Osteocyte (in vitro differentiated cells): ENCODE measurements around the gene CASD1. TPM values are rescaled to one million over a fixed set of nuclear protein-coding genes. Genes with fewer than 3 reads are reported as not detected.

Experiments used
- DNase-seq: peaks from one replicate; pipeline ENCODE4 v3.0.0; 2021; ENCODE audit warnings: mixed read lengths; ENCODE audit not compliant: unreplicated experiment; ENCODE audit errors: extremely low spot score
- H3K27ac Mint-ChIP-seq: one replicate; pipeline ENCODE4 v1.8.0; 2021; ENCODE audit warnings: mild to moderate bottlenecking, mixed read lengths; ENCODE audit not compliant: unreplicated experiment
- H3K27me3 Mint-ChIP-seq: one replicate; pipeline ENCODE4 v1.8.0; 2021; ENCODE audit warnings: mixed read lengths; ENCODE audit not compliant: unreplicated experiment
- H3K36me3 Mint-ChIP-seq: one replicate; pipeline ENCODE4 v1.8.0; 2021; ENCODE audit warnings: mixed read lengths; ENCODE audit not compliant: unreplicated experiment
- H3K4me1 Mint-ChIP-seq: one replicate; pipeline ENCODE4 v1.8.0; 2021; ENCODE audit warnings: mixed read lengths; ENCODE audit not compliant: unreplicated experiment
- H3K4me3 Mint-ChIP-seq: one replicate; pipeline ENCODE4 v1.8.0; 2021; ENCODE audit warnings: mild to moderate bottlenecking, moderate library complexity, mixed read lengths; ENCODE audit not compliant: unreplicated experiment
- H3K9me3 Mint-ChIP-seq: one replicate; pipeline ENCODE4 v1.8.0; 2021; ENCODE audit warnings: mixed read lengths; ENCODE audit not compliant: unreplicated experiment
- CTCF ChIP-seq: fragments of 200-600 bp; sonication (generic); IDR thresholded peaks from 2 replicates; pipeline ENCODE4 v1.5.0; 2021; ENCODE audit warnings: antibody characterized with exemption, mild to moderate bottlenecking, moderate library complexity
- total RNA-seq: library from RNA; stranded (reverse); gene quantifications from 2 replicates; pipeline ENCODE4 v1.2.1, GENCODE V29; 2021

CASD1 gene
- total RNA-seq, 1 donor from 2014 or later, result 15.9 TPM

DNA sequence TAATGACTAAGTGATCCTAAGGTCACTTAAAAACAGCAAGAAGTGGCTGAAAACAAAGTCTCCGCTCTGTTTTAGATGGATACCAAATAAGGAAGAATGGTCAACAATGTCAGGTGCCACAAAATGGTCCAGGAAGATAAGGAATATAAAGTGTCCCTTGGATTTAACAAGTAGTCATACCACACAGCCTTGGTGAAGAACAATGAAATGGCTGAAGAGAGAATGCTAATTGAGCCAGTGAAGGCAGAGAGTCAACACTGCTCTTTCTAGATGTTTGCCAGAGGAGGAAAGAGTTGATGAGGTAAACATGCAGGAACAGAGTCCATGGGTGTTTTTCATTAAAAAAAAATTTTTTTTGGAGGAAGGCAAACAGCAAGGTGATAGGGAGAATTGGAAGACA lies 2.1 kb upstream of the CASD1 start:
- Mint-ChIP-seq H3K36me3 (no peaks in the 10 kb centered on the region), H3K27me3 (peaks cover 2% of the 10 kb centered on the region), H3K9me3 (no peaks in the 10 kb centered on the region), H3K4me1 (peaks cover 21% of the 10 kb centered on the region), H3K4me3 (no peak overlapping the region), H3K27ac (no peak overlapping the region)
- no peak for TF ChIP-seq CTCF
- DNase-seq, result no peak

GRCh38 chr7:94507962-94508361 lies 1.6 kb upstream of the CASD1 start:
- no peaks in the 10 kb centered on the region for H3K36me3 Mint-ChIP-seq
- no peaks in the 10 kb centered on the region for H3K9me3 Mint-ChIP-seq
- H3K27me3 Mint-ChIP-seq, result peaks cover 2% of the 10 kb centered on the region
- no peak overlapping the region for H3K27ac Mint-ChIP-seq
- TF ChIP-seq CTCF, result no peak
- DNase-seq, result no peak
- H3K4me3 Mint-ChIP-seq, result no peak overlapping the region
- H3K4me1 Mint-ChIP-seq, result peaks cover 22% of the 10 kb centered on the region

DNA sequence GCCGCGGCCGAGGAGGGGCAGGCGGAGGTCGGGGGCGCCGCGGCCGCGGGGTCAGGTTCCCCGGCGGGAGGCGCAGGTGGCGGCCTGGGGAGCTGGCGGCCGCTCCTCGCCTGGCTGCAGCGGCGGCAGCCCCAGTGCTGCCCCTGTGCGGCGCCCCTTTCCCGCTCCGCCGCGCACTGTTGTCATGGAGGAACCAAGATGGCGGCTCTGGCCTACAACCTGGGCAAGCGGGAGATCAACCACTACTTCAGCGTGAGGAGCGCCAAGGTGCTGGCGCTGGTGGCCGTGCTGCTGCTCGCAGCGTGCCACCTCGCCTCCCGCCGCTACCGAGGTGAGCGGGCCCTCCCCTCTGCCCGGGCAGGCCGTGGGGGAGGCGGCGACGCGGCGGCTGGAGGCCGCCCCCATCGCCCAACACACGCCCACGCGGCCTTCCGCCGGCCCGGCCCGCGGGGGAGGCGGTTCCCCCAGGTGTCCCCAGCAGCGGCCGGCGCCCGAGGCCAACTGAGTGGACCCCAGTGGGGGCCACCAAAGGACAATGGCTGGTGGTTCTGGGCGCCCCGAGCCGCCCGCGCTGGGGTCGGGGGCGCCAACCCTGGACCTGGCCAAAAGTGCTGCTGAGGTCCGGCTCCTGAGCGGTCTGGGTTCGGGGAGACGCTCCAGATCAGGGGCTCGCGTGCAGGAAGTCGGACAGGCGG lies 425 bp downstream of the CASD1 start:
- Mint-ChIP-seq H3K27me3 (no peaks in the 10 kb centered on the region), H3K4me1 (peaks cover 29% of the 10 kb centered on the region), H3K36me3 (no peaks in the 10 kb centered on the region), H3K27ac (peak overlapping the region; percentile 72), H3K9me3 (no peaks in the 10 kb centered on the region), H3K4me3 (peak overlapping the region; percentile 74)
- DNase-seq, result peak; percentile 87
- peak; percentile 53 for TF ChIP-seq CTCF

- Mint-ChIP-seq H3K27ac (peak overlapping the region; percentile 72), H3K4me3 (peak overlapping the region; percentile 74), H3K27me3 (no peaks in the 10 kb centered on the region), H3K9me3 (no peaks in the 10 kb centered on the region), H3K4me1 (peaks cover 29% of the 10 kb centered on the region), H3K36me3 (no peaks in the 10 kb centered on the region)
- DNase-seq, result no peak
- no peak for TF ChIP-seq CTCF
Observed at GRCh38 chr7:94510582-94511496, 1.2 kb downstream of the CASD1 start.

DNA sequence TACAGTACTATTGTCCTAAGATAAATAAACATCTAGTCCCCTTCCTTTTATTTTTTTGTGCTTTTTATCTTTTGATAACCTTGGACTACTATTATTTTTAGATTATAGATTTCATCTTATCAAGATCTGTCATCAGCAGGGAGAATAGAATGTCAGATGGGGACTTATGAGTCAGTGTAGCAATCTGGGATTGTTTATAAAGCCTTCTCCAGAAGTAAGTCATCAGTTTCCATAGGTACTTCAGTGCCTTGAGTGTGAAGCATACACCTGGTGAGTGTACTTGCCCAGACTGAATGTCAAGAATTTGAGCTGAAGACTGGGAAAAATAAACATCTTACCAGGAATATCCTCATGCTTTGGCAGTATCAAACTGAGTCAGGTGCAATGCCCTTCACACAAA lies 2.1 kb downstream of the CASD1 start:
- Mint-ChIP-seq H3K9me3 (no peaks in the 10 kb centered on the region), H3K27ac (no peak overlapping the region), H3K27me3 (no peaks in the 10 kb centered on the region), H3K36me3 (no peaks in the 10 kb centered on the region), H3K4me3 (peak overlapping the region; percentile 74), H3K4me1 (peaks cover 29% of the 10 kb centered on the region)
- no peak for TF ChIP-seq CTCF
- DNase-seq, result no peak
